OCI-LY3 (cell line): ENCODE data around the gene LRP1B.

Experiments
- H2AFZ ChIP-seq: fragments of 200-600, 300-600 bp; shearing (Covaris generic); 2 replicates; pipeline ENCODE4 v1.6.0; 2014; ENCODE audit warnings: antibody characterized with exemption, low read depth, low read length
- H3K27ac ChIP-seq: fragments of 200-600, 300-600 bp; sonication (generic); 2 replicates; pipeline ENCODE4 v1.5.1; 2014; ENCODE audit warnings: mild to moderate bottlenecking, low read length, moderate library complexity, mixed read lengths
- H3K27me3 ChIP-seq: fragments of 200-600, 300-600 bp; sonication (generic); 2 replicates; pipeline ENCODE4 v1.6.1; 2014; ENCODE audit warnings: low read depth, low read length, mixed read lengths
- H3K36me3 ChIP-seq: fragments of 200-600, 300-600 bp; sonication (generic); replicated peaks from 2 replicates; pipeline ENCODE3; 2014; ENCODE audit warnings: low read depth, low read length, mixed read lengths
- H3K4me1 ChIP-seq: fragments of 300-600, 200-600 bp; sonication (generic); 2 replicates; pipeline ENCODE4 v1.6.1; 2014; ENCODE audit warnings: low read length, mixed read lengths
- H3K4me2 ChIP-seq: fragments of 200-600, 300-600 bp; sonication (generic); 2 replicates; pipeline ENCODE4 v1.6.1; 2014; ENCODE audit warnings: low read length, mixed read lengths
- H3K4me3 ChIP-seq: fragments of 300-600, 200-600 bp; sonication (generic); 2 replicates; pipeline ENCODE4 v1.5.1; 2014; ENCODE audit warnings: antibody characterized with exemption, mild to moderate bottlenecking, low read length, moderate library complexity
- H3K79me2 ChIP-seq: fragments of 300-600, 200-600 bp; shearing (Covaris generic); 2 replicates; pipeline ENCODE4 v1.6.1; 2014; ENCODE audit warnings: mild to moderate bottlenecking, low read length, mixed read lengths
- H3K9ac ChIP-seq: fragments of 300-600, 200-600 bp; shearing (Covaris generic); 2 replicates; pipeline ENCODE4 v1.6.0; 2014; ENCODE audit warnings: mild to moderate bottlenecking, low read length, moderate library complexity
- H3K9me3 ChIP-seq: fragments of 200-600, 300-600 bp; shearing (Covaris generic); 2 replicates; pipeline ENCODE4 v1.6.1; 2014; ENCODE audit warnings: low read length, mixed read lengths; ENCODE audit not compliant: insufficient read depth
- H4K20me1 ChIP-seq: fragments of 200-600, 300-600 bp; sonication (generic); 2 replicates; pipeline ENCODE4 v1.6.1; 2016; ENCODE audit warnings: low read length, mixed read lengths; ENCODE audit not compliant: insufficient read depth
- EZH2phosphoT487 ChIP-seq: fragments of 200-600 bp; shearing (Covaris generic); IDR thresholded peaks from 2 replicates; pipeline ENCODE4 v1.6.1; 2018; ENCODE audit warnings: antibody characterized with exemption, mixed run types, low read depth
- TF ChIP-seq, protein P1 (sequence below): fragments of 200-600, 300-600 bp; sonication (generic); IDR thresholded peaks from 2 replicates; pipeline ENCODE4 v1.5.1; 2014; ENCODE audit warnings: antibody characterized with exemption, low read length, low read depth

LRP1B gene

DNA sequence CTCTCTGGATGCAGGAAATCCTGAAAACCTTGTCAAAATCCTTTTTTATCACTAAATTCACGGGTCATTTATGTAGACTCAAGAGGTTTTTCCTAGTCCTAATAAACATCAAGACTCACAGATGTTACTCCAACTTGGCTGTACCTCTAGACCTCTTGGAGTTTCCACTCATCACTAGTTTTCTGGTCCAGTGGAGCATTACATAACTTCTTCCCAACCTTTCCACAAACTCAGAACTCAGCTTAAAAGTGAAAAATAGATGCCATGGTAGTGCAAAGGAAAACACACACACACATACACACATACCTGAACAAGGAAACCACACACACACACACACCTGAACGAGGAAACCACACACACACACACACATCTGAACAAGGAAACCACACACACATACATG is 807.2 kb downstream of the LRP1B start:
- H3K27ac ChIP-seq = no peak overlapping the region
- TF ChIP-seq EZH2phosphoT487 = no peak
- TF ChIP-seq, protein P1, sequence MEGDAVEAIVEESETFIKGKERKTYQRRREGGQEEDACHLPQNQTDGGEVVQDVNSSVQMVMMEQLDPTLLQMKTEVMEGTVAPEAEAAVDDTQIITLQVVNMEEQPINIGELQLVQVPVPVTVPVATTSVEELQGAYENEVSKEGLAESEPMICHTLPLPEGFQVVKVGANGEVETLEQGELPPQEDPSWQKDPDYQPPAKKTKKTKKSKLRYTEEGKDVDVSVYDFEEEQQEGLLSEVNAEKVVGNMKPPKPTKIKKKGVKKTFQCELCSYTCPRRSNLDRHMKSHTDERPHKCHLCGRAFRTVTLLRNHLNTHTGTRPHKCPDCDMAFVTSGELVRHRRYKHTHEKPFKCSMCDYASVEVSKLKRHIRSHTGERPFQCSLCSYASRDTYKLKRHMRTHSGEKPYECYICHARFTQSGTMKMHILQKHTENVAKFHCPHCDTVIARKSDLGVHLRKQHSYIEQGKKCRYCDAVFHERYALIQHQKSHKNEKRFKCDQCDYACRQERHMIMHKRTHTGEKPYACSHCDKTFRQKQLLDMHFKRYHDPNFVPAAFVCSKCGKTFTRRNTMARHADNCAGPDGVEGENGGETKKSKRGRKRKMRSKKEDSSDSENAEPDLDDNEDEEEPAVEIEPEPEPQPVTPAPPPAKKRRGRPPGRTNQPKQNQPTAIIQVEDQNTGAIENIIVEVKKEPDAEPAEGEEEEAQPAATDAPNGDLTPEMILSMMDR = no peak
- H3K36me3 ChIP-seq = no peaks in the 10 kb centered on the region
- no peak overlapping the region for H2AFZ ChIP-seq
- H3K9ac ChIP-seq = no peak overlapping the region
- H3K4me1 ChIP-seq = peaks cover 6% of the 10 kb centered on the region
- H4K20me1 ChIP-seq = no peaks in the 10 kb centered on the region
- H3K79me2 ChIP-seq = no peaks in the 10 kb centered on the region
- no peak overlapping the region for H3K4me3 ChIP-seq
- no peak overlapping the region for H3K4me2 ChIP-seq
- H3K27me3 ChIP-seq = no peaks in the 10 kb centered on the region
- H3K9me3 ChIP-seq = no peaks in the 10 kb centered on the region

DNA sequence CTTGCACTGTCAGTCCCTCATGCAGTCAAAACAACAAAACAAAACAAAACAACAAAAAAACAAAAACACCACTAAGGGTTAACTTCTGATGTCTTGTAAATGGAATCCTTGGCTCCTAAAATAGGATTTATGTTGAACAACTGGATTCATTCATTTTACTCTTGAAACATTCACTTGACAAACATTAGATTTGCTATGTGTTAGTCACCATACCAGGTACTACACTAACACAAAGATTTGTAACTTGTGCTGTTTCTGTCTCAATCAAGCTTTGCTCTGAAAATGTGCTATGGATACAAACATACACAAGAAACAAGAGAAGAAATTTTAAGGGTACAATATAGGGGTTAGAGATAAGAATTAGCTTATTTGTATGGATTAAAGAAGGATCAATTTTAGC is 812.8 kb downstream of the LRP1B start:
- H3K4me3 ChIP-seq = no peak overlapping the region
- no peak overlapping the region for H3K9ac ChIP-seq
- peaks cover 6% of the 10 kb centered on the region for H3K4me1 ChIP-seq
- H3K27ac ChIP-seq = no peak overlapping the region
- H3K27me3 ChIP-seq = no peaks in the 10 kb centered on the region
- H4K20me1 ChIP-seq = no peaks in the 10 kb centered on the region
- no peaks in the 10 kb centered on the region for H3K9me3 ChIP-seq
- H3K79me2 ChIP-seq = no peaks in the 10 kb centered on the region
- H3K4me2 ChIP-seq = no peak overlapping the region
- TF ChIP-seq EZH2phosphoT487 = no peak
- TF ChIP-seq, protein P1 = no peak
- no peak overlapping the region for H2AFZ ChIP-seq
- H3K36me3 ChIP-seq = no peaks in the 10 kb centered on the region

- Histone ChIP-seq H4K20me1 (no peaks in the 10 kb centered on the region), H3K27me3 (no peaks in the 10 kb centered on the region)
- TF ChIP-seq, protein P1 = no peak
- no peak for TF ChIP-seq EZH2phosphoT487
These were observed 814.2 kb downstream of the LRP1B start for GRCh38 chr2:141316606-141317005.

GRCh38 chr2:141316103-141316502 is 814.7 kb downstream of the LRP1B start:
- Histone ChIP-seq H3K9ac (no peak overlapping the region), H3K4me3 (no peak overlapping the region), H4K20me1 (no peaks in the 10 kb centered on the region), H2AFZ (no peak overlapping the region), H3K9me3 (no peaks in the 10 kb centered on the region), H3K36me3 (no peaks in the 10 kb centered on the region), H3K27ac (no peak overlapping the region), H3K4me1 (peaks cover 11% of the 10 kb centered on the region), H3K27me3 (no peaks in the 10 kb centered on the region), H3K4me2 (no peak overlapping the region), H3K79me2 (no peaks in the 10 kb centered on the region)
- TF ChIP-seq, protein P1 = no peak
- TF ChIP-seq EZH2phosphoT487 = no peak

More at GRCh38 chr2:141316606-141317005, 814.2 kb downstream of the LRP1B start:
- Histone ChIP-seq H3K4me1 (peaks cover 9% of the 10 kb centered on the region), H3K36me3 (no peaks in the 10 kb centered on the region), H3K79me2 (no peaks in the 10 kb centered on the region), H3K27ac (no peak overlapping the region), H3K4me2 (no peak overlapping the region), H3K9me3 (no peaks in the 10 kb centered on the region), H2AFZ (no peak overlapping the region), H3K4me3 (no peak overlapping the region), H3K9ac (no peak overlapping the region)
